HL-60/S4 (cell line): ENCODE data around the gene SSTR1.

Experiments used
- in situ Hi-C: fragments of 300-500 bp; cut with MboI; formaldehyde crosslinking; loops from 2 replicates; pipeline ENCODE4 v1.14.3; 2022; ENCODE audit warnings: low sequenced_read_pairs

SSTR1 gene

DNA sequence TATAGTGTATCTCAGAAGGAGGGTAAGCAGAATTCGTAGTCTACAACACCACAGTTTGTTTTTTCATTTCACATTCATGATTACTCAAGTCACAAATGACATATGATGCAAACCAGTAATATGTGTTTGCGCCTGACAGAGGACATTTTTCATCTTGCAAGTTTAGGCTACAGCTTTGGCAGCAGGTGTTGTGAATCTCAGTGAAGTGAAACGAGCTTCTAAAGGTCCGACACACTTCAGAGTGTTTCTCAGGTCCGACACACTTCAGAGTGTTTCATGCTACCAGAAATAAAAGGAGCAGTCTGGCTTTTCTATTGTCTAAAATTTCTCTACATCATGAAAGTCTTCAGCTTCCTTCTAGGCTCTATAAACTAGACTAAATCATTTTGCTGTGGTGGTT is 25.5 kb downstream of the SSTR1 start:
- in situ Hi-C loops: no loop called here

DNA sequence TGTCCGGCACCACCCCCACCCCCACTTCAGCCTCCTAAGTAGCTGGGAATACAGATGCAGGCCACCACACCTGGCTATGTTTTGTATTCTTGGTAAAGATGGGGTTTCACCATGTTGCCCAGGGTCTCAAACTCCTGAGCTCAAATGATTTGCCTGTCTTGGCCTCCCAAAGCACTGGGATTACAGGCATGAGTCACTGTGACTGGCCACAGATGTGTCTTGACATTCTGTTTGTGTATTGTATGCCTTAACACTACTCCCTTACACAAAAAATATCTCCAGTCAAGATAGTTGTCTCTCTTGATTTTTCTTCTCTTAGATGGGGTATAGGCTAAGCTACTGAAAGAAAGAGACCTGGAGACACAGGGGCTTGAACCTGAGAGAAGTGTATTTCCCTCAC is 30.6 kb downstream of the SSTR1 start:
- in situ Hi-C loops: no loop called here

DNA sequence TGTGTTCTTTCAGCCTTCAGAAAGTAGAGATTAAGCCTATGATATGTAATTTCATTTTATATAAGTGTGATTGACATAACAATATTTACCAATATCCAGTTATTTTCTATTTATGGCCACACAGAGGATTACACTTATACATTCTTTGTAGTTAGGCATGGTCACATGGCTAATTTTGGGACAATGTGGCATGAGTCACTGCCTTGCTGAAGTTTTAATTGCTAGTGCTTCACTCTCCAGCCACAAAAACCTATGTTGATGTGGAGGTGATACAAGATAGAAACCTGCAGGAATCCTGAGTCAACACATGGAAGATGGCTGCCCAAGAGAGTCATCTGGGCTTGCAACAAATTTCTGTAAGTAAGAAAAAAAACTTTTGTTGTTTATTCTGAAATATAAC is 31.2 kb downstream of the SSTR1 start:
- in situ Hi-C loops: no loop called here

DNA sequence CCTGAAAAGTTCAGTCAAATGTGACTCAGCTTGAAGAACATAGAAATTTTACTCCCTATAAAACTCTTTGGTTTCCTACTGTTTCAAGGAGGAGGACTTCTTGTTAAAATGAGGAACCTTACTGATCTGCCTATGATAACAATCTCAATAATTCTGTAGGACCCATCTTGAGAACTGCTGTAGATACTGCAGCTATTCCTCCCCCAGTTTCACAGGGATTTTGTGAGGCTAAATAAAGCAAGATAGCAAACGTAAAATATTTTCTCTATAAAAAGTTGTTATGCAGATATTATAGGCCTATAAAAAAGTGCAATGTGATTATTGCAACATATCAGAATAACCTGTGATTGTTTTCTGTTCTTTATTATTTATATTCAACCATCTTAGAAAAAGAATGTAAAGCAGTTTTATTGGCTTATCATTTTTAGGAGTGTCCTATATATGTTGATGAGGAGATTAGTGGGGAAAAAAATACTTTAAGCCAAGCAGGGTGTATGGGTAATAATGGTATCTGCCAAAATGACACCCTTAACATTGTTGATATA is 36.1 kb downstream of the SSTR1 start:
- in situ Hi-C loops: no loop called here

DNA sequence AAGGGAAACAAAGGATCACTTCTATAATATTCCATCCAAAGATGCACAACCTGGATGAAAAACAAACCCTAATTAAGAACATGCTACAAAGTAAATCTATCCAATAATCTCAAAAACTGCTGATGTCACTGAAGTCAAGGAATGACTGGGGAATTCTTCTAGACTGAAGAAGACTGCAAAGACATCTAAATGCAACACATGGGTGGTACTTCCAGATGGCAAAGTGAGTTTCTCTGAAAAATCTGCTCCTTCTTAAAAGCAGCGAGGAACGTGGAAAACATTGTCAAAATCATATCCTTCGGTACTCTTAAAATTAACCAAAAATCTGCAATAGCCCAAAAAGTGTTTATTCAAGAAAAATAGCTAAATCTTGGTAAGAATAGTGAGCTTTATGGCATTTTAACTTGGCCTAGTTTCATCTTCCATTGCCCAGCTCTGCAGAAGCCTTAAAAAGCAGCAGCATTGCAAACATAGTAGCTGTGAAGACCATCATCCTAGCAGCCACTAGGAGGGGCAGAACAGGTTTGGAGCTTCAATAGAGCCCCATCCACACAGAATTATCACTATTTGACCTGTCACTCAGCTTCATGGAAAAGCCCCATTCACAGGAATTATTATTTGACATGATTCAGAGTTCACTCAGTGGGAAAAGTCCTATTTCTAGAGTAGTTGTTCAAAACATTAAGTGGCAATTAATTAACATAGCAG is 40.8 kb downstream of the SSTR1 start:
- in situ Hi-C loops: no loop called here

DNA sequence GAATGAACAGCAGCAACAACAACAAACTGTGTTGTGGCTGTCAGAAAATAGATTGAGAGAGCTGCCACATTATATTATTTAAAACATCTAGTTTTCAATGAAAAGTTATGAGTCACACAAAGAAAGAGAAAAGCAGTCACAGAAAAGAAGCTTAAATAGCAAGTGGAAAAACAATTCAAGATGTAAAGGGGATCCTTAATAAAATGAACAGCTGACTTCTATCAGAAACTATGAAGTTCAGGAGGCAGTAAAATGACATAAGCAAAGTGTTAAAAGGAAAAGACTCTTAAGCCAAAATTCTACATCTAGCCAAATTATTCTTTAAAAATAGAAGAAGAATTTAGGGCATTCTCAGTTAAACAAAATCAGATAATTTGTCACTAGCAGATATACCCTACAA is 42.6 kb downstream of the SSTR1 start:
- in situ Hi-C loops: no loop called here

DNA sequence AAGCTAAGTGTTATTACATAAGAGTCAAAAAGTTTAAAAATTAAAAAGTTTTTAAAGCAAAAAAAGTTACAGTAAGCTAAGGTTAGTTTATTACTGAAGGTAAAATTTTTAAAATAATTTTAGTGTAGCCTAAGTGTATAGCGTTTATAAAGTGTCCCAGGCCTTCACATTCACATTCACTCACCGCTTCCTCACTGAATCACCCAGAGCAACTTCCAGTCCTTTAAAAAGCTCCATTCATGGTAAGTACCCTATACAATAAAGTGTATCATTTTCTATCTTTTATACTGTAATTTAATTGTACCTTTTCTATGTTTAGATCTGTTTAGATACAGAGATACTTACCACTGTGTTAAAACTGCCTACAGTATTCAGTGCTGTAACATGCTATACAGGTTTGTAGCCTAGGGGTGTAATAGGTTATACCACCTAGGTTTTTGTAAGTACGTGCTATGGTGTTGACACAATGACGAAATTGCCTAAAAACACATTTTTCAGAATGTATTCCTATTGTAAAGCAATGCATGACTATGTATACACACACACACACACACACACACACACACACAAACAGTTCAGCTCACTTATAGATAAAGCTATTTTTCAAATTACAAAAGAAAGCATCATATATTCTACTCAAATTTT is 44.5 kb downstream of the SSTR1 start:
- in situ Hi-C loops: no loop called here

DNA sequence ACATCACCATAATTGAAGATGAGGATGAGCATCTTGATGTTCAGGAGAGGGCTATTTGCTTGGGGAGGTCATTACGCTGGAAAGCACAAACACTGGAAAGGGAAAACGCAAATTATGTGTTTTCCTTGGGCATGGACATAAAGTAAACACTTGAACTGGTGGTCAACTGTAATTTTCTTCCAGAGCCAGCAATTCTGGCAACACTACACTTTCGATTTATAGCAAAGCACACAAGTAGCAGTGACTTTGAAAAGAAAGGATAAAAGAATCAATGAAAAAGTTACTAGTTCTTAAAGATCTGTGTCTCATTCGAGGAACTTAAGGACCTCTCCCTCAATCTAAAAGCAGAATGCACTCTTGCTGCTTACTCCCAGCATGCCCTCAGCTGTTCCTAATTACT is 46.0 kb downstream of the SSTR1 start:
- in situ Hi-C loops: no loop called here

DNA sequence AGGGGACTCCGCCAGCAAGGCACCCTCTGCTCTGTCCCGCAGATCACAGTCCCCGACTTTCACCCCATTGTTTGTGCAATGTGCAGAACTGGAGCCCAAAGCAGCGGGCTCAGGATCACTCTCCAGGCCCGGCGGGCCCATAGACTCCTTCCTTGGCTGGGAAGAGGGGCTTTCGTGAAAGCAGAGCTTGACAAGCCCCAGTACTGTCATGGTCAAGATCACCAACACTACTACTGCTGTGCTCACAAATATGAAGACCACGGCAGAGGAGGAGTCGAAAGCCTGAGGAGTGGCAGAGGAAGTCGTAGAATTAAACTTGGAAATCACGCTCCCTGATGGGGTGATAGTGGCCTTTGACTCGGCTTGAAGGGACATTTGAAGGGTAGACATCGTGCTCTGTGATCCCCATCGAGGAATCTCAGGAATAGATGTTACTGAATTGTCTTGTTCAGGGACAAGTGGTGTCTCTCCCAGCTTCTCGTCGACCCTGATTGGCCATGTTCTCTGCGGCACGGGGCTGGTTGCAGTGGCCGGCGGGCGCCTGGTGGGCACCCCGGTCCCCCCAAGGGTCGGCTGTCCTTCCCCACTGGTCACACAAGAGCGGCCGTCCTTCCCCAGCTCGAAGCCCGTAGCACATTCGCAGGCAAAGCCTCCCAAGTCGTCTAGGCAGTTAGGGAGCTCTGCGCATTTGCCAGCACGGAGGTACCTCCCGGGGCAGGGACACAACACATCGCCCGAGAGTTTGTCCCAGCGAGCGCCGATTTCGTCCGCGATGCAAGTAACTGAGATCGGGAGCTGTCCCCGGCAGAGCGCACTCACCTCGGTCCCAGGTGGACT is 47.1 kb downstream of the SSTR1 start:
- in situ Hi-C loops: no loop called here

DNA sequence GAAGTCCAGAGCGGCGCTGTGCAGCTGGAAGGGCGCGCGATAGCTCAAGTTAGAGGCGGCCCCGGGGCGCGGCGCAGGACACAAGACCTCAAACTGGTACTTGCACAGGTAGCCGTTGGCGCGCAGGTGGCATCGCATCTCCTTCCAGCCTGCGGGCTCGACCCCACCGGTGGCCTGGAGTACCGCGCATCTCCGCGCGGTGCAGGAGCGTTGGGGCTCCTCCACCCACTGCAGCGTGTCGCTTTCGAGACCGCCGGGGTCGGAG is 47.6 kb downstream of the SSTR1 start:
- in situ Hi-C loops: no loop called here

DNA sequence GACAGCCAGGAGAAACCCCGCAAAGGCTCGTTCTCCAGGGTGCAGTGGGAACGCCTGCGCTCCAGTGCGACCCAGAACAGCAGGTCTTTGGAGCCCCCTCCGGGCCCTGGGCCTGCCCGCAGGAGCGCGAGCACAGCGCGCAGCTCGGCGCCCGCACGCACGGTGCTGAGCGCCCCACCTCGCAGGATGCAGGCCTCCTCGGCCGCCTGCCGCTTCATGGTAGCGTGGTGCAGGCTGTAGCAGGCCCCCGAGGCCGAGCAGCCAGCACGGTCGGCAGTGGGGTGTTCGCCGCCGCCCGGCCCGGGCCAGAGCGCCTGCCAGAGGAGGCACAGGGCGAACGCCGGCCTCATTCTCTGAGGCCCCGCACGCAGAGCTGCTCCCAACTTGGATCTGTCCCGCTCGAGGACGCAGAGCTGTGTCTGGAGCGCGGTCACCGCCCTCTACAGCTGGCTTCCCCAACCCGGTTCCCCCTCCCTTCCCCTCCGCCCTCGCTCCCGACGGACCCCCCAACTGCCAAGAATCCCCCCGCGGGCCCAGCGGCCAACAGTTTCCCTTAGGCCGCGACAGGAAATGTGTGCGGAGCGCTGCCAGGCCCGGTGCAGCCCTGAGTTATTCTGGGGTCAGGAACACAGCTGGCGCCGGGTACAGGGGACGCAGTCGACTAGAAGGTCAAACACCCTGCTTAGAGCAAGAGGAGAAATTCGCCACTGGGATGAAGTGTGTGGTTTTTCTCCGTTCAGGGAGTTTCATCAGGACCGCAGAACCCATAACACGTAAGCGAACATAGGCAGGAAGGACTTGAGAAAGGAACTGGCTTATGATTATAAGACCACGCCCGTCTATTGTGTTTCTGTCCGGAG is 48.2 kb downstream of the SSTR1 start, which contains the start of gene CLEC14A:
CLEC14A (minus strand) TSS at position 421 of the 860 bp plus-strand sequence; CDS start at position 350, 71 bp downstream.
- in situ Hi-C loops: no loop called here

DNA sequence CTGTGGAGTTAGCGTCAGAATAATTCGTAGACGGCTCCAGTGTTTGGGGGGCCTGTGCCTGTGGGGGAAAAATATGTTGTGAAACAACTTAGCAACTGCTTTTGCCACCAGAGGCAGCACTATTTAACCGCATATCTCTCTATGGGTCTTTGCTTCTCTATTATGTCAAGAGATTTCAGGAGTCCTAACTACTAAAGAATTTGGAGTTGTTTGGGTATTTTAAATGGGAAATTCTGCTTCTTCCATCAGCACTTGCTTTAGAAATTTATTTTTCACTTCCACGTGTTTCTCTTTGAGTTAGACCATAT is 48.8 kb downstream of the SSTR1 start:
- in situ Hi-C loops: no loop called here

DNA sequence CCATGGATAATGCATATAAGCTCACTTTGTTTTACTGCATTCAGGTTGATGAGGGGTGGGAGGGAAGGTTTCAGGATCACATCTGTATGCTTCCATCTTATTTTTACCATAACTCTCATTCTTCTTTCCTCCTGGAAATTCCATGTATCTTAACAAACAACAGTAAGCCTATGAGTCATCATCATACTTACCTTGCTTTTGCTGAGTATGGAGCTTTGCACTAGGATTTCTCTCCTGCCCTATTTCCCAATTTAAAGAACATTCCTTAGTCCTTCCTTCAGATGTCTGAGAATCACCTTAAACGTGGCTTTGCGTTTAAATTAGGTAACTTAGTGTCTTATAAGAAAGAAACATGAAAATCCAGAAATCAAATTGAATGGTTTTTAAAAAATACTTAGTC is 49.8 kb downstream of the SSTR1 start:
- in situ Hi-C loops: no loop called here

DNA sequence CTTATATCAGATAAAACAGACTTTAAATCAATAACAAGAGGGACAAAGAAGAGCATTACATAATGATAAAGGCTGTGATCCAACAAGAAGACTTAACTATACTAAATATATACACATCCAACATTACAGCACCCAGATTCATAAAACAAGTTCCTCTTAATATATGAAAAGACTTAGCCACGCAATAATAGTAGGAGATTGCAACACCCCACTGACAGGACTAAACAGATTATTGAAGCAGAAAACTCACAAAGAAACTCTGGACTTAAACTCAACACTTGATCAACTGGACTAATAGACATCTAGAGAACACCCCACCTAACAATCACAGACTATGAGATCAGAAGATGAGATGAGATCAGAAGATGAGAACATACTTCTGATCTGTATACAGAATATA is 53.9 kb downstream of the SSTR1 start:
- in situ Hi-C loops: no loop called here
